ENCODE data around the gene NKIRAS1. TPM values are rescaled to one million over a fixed set of nuclear protein-coding genes. Genes with fewer than 3 reads are reported as not detected.

NKIRAS1 gene
- total RNA-seq, 1 experiment from 2014 or later: 12.0 TPM

DNA sequence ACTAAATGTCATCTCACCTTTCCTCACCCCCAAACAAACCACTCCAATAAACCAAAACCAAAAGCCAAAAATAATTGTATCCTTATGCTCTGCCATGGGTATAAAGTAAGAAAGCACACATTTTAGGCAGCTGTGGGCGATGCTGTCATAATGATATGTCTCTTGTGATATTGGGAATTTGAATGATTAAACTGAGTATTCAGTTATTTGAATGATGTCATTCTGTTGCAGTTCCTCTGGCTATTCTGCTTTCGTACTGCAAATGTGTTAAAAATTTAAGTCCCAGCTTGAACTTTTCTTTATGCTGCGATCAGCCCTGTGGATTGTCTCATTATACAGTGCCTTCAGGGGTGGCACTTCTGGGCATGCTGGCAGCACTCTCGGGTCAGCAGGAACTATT lies 17.5 kb upstream of the NKIRAS1 start (continued):
- TF ChIP-seq ZNF274 (IDR thresholded peaks at IDR 0.05; ENCODE audit: low read depth, low read length) (no peak), SRF (IDR thresholded peaks at IDR 0.05; ENCODE audit: low read depth) (no peak)
- TF ChIP-seq, protein P1, sequence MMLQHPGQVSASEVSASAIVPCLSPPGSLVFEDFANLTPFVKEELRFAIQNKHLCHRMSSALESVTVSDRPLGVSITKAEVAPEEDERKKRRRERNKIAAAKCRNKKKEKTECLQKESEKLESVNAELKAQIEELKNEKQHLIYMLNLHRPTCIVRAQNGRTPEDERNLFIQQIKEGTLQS (IDR thresholded peaks at IDR 0.05): no peak
- TF ChIP-seq, protein P2, sequence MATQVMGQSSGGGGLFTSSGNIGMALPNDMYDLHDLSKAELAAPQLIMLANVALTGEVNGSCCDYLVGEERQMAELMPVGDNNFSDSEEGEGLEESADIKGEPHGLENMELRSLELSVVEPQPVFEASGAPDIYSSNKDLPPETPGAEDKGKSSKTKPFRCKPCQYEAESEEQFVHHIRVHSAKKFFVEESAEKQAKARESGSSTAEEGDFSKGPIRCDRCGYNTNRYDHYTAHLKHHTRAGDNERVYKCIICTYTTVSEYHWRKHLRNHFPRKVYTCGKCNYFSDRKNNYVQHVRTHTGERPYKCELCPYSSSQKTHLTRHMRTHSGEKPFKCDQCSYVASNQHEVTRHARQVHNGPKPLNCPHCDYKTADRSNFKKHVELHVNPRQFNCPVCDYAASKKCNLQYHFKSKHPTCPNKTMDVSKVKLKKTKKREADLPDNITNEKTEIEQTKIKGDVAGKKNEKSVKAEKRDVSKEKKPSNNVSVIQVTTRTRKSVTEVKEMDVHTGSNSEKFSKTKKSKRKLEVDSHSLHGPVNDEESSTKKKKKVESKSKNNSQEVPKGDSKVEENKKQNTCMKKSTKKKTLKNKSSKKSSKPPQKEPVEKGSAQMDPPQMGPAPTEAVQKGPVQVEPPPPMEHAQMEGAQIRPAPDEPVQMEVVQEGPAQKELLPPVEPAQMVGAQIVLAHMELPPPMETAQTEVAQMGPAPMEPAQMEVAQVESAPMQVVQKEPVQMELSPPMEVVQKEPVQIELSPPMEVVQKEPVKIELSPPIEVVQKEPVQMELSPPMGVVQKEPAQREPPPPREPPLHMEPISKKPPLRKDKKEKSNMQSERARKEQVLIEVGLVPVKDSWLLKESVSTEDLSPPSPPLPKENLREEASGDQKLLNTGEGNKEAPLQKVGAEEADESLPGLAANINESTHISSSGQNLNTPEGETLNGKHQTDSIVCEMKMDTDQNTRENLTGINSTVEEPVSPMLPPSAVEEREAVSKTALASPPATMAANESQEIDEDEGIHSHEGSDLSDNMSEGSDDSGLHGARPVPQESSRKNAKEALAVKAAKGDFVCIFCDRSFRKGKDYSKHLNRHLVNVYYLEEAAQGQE (IDR thresholded peaks at IDR 0.05; ENCODE audit: low read depth): no peak

DNA sequence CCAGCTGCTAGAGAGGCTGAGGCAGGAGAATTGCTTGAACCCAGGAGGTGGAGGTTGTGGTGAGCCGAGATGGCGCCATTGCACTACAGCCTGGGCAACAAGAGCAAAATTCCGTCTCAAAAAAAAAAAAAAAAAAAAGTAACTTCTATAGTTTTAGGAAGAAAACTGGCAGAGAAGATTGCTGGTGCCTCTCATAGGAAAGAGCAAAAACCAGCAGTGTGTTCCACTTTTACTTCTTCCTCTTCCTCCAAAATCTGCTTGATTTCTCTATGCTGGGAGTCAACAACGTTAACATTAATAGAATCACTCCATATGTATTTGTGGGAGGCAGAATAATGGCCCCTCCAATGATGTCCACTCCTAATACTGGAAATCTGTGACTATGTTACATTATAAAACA lies 15.8 kb upstream of the NKIRAS1 start:
- CTCF ChIA-PET: no interaction called here
- no peak overlapping the region for H3K27ac ChIP-seq (ENCODE audit: low read depth, low read length)
- RAD21 ChIA-PET (ENCODE audit: low non-redundant PET in 1 of 2, low total read pairs in 2 of 2, uncharacterized antibody in 2 of 2, unreplicated experiment in 2 of 2): no interaction called here
- H3K27me3 ChIP-seq (ENCODE audit: insufficient read depth, low read length): no peaks in the 10 kb centered on the region
- H3K4me1 ChIP-seq (ENCODE audit: control insufficient read depth in 1 of 2, insufficient read depth in 2 of 2, low read length in 2 of 2): peaks cover 12 to 13% of the 10 kb centered on the region in 2 experiments
- DNase-seq (ENCODE audit: low read depth, low spot score): no peak
- intact Hi-C loops (cut with micrococcal nuclease): no loop called here
- H3K9ac ChIP-seq (ENCODE audit: low read length): no peak overlapping the region
- ATAC-seq: no peak
- no peak overlapping the region for H2AFZ ChIP-seq (ENCODE audit: low read depth, low read length, poor library complexity, severe bottlenecking)
- TF ChIP-seq POLR2A (IDR thresholded peaks at IDR 0.05; ENCODE audit: borderline replicate concordance, extremely low read depth, insufficient read depth, insufficient read length) (no peak), SIN3A (IDR thresholded peaks at IDR 0.05; ENCODE audit: low read depth) (no peak)
- TF ChIP-seq, protein P1 (IDR thresholded peaks at IDR 0.05): no peak
- TF ChIP-seq, protein P3, sequence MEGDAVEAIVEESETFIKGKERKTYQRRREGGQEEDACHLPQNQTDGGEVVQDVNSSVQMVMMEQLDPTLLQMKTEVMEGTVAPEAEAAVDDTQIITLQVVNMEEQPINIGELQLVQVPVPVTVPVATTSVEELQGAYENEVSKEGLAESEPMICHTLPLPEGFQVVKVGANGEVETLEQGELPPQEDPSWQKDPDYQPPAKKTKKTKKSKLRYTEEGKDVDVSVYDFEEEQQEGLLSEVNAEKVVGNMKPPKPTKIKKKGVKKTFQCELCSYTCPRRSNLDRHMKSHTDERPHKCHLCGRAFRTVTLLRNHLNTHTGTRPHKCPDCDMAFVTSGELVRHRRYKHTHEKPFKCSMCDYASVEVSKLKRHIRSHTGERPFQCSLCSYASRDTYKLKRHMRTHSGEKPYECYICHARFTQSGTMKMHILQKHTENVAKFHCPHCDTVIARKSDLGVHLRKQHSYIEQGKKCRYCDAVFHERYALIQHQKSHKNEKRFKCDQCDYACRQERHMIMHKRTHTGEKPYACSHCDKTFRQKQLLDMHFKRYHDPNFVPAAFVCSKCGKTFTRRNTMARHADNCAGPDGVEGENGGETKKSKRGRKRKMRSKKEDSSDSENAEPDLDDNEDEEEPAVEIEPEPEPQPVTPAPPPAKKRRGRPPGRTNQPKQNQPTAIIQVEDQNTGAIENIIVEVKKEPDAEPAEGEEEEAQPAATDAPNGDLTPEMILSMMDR (IDR thresholded peaks at IDR 0.05 in 2 of 3, conservative IDR thresholded peaks at IDR 0.05 in 1 of 3; ENCODE audit: borderline replicate concordance in 1 of 3, insufficient read depth in 1 of 3, low read depth in 2 of 3, low read length in 2 of 3): no peak
- no peaks in the 10 kb centered on the region for H3K9me3 ChIP-seq (ENCODE audit: control insufficient read depth in 1 of 2, insufficient read depth in 1 of 2, low read depth in 1 of 2, low read length in 2 of 2)
- no peaks in the 10 kb centered on the region for H3K36me3 ChIP-seq (ENCODE audit: control insufficient read depth in 1 of 2, insufficient read depth in 2 of 2, low read length in 2 of 2)
- H3K4me2 ChIP-seq (ENCODE audit: low read length): no peak overlapping the region
- H3K79me2 ChIP-seq (ENCODE audit: insufficient read depth, low read length): no peaks in the 10 kb centered on the region
- no TSS peak for BruUV-seq (replicated peaks)
- H3K9me2 ChIP-seq (ENCODE audit: insufficient read depth): no peaks in the 10 kb centered on the region
- POLR2A ChIA-PET: no interaction called here
- no peaks in the 10 kb centered on the region for H4K20me1 ChIP-seq (ENCODE audit: insufficient read depth)
- no peak overlapping the region for H3K4me3 ChIP-seq (replicated peaks in 1 of 2; ENCODE audit: low read depth in 1 of 2, low read length in 2 of 2)

Data from HCT116 (cell line).